Activated naive CD4-positive, alpha-beta T cell treated with anti-CD3 and anti-CD28 coated beads for 36 hours (primary cell): ENCODE measurements around the gene PC. TPM values are rescaled to one million over a fixed set of nuclear protein-coding genes. Genes with fewer than 3 reads are reported as not detected.
A peak's percentile ranks its signal among the peaks of the same experiment; 100 is the strongest.
"Not testable (repeated sequence)": the region's sequence is repeated elsewhere in the genome, so short reads cannot be mapped to it uniquely, and the experiment has no call there.

Source experiments
- CTCF ChIA-PET: fragments of 350-600 bp; sonication (Branson Sonifier 250); formaldehyde crosslinking; loops from one replicate; lab custom pipeline; 2021; ENCODE audit warnings: antibody characterized with exemption; lab: Charles Lee
- DNase-seq: peaks from one replicate; pipeline ENCODE4 v3.0.0-alpha.2; 2020
- H3K27ac Mint-ChIP-seq: one replicate; pipeline ENCODE4 v1.8.0; 2021; ENCODE audit warnings: mild to moderate bottlenecking, mixed read lengths
- H3K27me3 Mint-ChIP-seq: one replicate; pipeline ENCODE4 v1.8.0; 2021; ENCODE audit warnings: low read depth, mixed read lengths
- H3K36me3 Mint-ChIP-seq: one replicate; pipeline ENCODE4 v1.8.0; 2021; ENCODE audit warnings: low read depth, mixed read lengths
- H3K4me1 Mint-ChIP-seq: one replicate; pipeline ENCODE4 v1.8.0; 2021; ENCODE audit warnings: low read depth, mixed read lengths
- H3K4me3 Mint-ChIP-seq: one replicate; pipeline ENCODE4 v1.8.0; 2021; ENCODE audit warnings: mild to moderate bottlenecking, moderate library complexity, mixed read lengths
- H3K9me3 Mint-ChIP-seq: one replicate; pipeline ENCODE4 v1.8.0; 2021; ENCODE audit warnings: mixed read lengths
- intact Hi-C: fragments of 100-400 bp; cut with micrococcal nuclease; formaldehyde crosslinking; loops from one replicate; pipeline ENCODE4 v1.15.1; 2023
- total RNA-seq, 2 experiments: library from RNA; stranded (reverse); gene quantifications; one replicate each; pipeline ENCODE4 v1.2.3, GENCODE V29; 2021

The PC gene
- total RNA-seq, 2 experiments from 2014 or later, result 8.0 to 9.4 TPM

GRCh38 chr11:66842896-66843775, 115.0 kb downstream of the PC start, which contains the start of gene RCE1:
Gene RCE1, plus strand, starts transcription at chr11:66843441. Its CDS starts 15 bp downstream, at chr11:66843456.
- Mint-ChIP-seq H3K27me3 (no peaks in the 10 kb centered on the region), H3K4me3 (peak within 1 kb of the TSS; percentile 87), H3K4me1 (peaks cover 47% of the 10 kb centered on the region), H3K36me3 (peaks cover 21% of the 10 kb centered on the region), H3K27ac (peak within 1 kb of the TSS; percentile 90), H3K9me3 (no peaks in the 10 kb centered on the region)
- peak; percentile 91 for DNase-seq
- intact Hi-C loops, result loop anchor here (1.0 to 5.0 kb wide), 7 partner anchors 13 to 276 kb away; partner anchors contain the start of genes KDM2A, PC and RBM14
- CTCF ChIA-PET, result interaction anchor here (1.2 to 1.8 kb wide), 3 partner anchors 10 to 133 kb away, joined by 3 to 5 read pairs (median 4); no protein-coding TSS in a partner anchor

- CTCF ChIA-PET, result interaction anchor here (1.2 to 1.8 kb wide), 3 partner anchors 9 to 133 kb away, joined by 3 to 5 read pairs (median 4); no protein-coding TSS in a partner anchor
- intact Hi-C loops, result loop anchor here (2.0 to 5.0 kb wide), 2 partner anchors 40 to 116 kb away; partner anchors contain the start of gene PC
- no peak for DNase-seq
- Mint-ChIP-seq H3K4me3 (peak overlapping the region; percentile 87), H3K4me1 (peaks cover 47% of the 10 kb centered on the region), H3K36me3 (peaks cover 21% of the 10 kb centered on the region), H3K27me3 (no peaks in the 10 kb centered on the region), H3K9me3 (no peaks in the 10 kb centered on the region), H3K27ac (peak overlapping the region; percentile 86)
Observed at GRCh38 chr11:66842501-66842895, 115.7 kb downstream of the PC start.

GRCh38 chr11:66841861-66842260, 116.3 kb downstream of the PC start:
- intact Hi-C loops, result loop anchor here (2.0 to 5.0 kb wide), 2 partner anchors 40 to 117 kb away; partner anchors contain the start of gene PC
- CTCF ChIA-PET, result interaction anchor here (0.6 to 1.8 kb wide), 3 partner anchors 40 to 1029 kb away, joined by 4 to 5 read pairs (median 4); no protein-coding TSS in a partner anchor
- Mint-ChIP-seq H3K9me3 (no peaks in the 10 kb centered on the region), H3K4me3 (peak overlapping the region; percentile 87), H3K36me3 (peaks cover 21% of the 10 kb centered on the region), H3K27ac (peak overlapping the region; percentile 86), H3K4me1 (peaks cover 47% of the 10 kb centered on the region), H3K27me3 (no peaks in the 10 kb centered on the region)
- DNase-seq, result no peak

- Mint-ChIP-seq H3K27me3 (no peaks in the 10 kb centered on the region), H3K9me3 (no peaks in the 10 kb centered on the region), H3K27ac (peak overlapping the region; percentile 86), H3K4me3 (peak overlapping the region; percentile 11), H3K4me1 (peaks cover 47% of the 10 kb centered on the region), H3K36me3 (peaks cover 21% of the 10 kb centered on the region)
- CTCF ChIA-PET, result interaction anchor here (1.1 to 1.3 kb wide), 2 partner anchors 9 to 162 kb away, joined by 3 to 6 read pairs; partner anchors contain the start of gene RBM4B
- intact Hi-C loops, result loop anchor here (5.0 kb wide), 1 partner anchor 42 kb away; no protein-coding TSS in a partner anchor
- DNase-seq, result no peak
Observed at GRCh38 chr11:66840317-66841091, 117.7 kb downstream of the PC start.

GRCh38 chr11:66835768-66836405, 122.3 kb downstream of the PC start:
- no peak for DNase-seq
- intact Hi-C loops, result loop anchor here (2.0 kb wide), 1 partner anchor 257 kb away; no protein-coding TSS in a partner anchor
- H3K36me3 Mint-ChIP-seq, result peaks cover 7% of the 10 kb centered on the region
- CTCF ChIA-PET, result interaction anchor here (6.6 kb wide), 1 partner anchor 140 kb away, joined by 35 read pairs; no protein-coding TSS in a partner anchor
- no peak overlapping the region for H3K4me3 Mint-ChIP-seq
- no peaks in the 10 kb centered on the region for H3K9me3 Mint-ChIP-seq
- peak overlapping the region; percentile 1 for H3K27ac Mint-ChIP-seq
- H3K27me3 Mint-ChIP-seq, result no peaks in the 10 kb centered on the region
- peaks cover 19% of the 10 kb centered on the region for H3K4me1 Mint-ChIP-seq

GRCh38 chr11:66834943-66835342, 123.2 kb downstream of the PC start:
- Mint-ChIP-seq H3K27me3 (no peaks in the 10 kb centered on the region), H3K4me1 (peaks cover 9% of the 10 kb centered on the region), H3K36me3 (no peaks in the 10 kb centered on the region), H3K9me3 (no peaks in the 10 kb centered on the region), H3K27ac (no peak overlapping the region), H3K4me3 (no peak overlapping the region)
- DNase-seq, result no peak
- CTCF ChIA-PET, result interaction anchor here (0.9 to 6.6 kb wide), 8 partner anchors 122 to 161 kb away, joined by 3 to 35 read pairs (median 4); no protein-coding TSS in a partner anchor
- intact Hi-C loops, result loop anchor here (1.0 to 2.0 kb wide), 3 partner anchors 141 to 256 kb away; no protein-coding TSS in a partner anchor

- Mint-ChIP-seq H3K9me3 (no peaks in the 10 kb centered on the region), H3K4me3 (no peak overlapping the region), H3K36me3 (no peaks in the 10 kb centered on the region), H3K4me1 (peaks cover 6% of the 10 kb centered on the region), H3K27ac (no peak overlapping the region), H3K27me3 (no peaks in the 10 kb centered on the region)
- intact Hi-C loops, result loop anchor here (1.0 to 2.0 kb wide), 3 partner anchors 140 to 256 kb away; no protein-coding TSS in a partner anchor
- no peak for DNase-seq
- CTCF ChIA-PET, result interaction anchor here (0.5 to 6.6 kb wide), 10 partner anchors 111 to 379 kb away, joined by 3 to 35 read pairs (median 4); no protein-coding TSS in a partner anchor
Observed at GRCh38 chr11:66834539-66834845, 123.7 kb downstream of the PC start.

GRCh38 chr11:66824573-66824972, 133.6 kb downstream of the PC start:
- intact Hi-C loops, H3K9me3 Mint-ChIP-seq, H3K36me3 Mint-ChIP-seq, DNase-seq, H3K27me3 Mint-ChIP-seq, H3K4me1 Mint-ChIP-seq, H3K4me3 Mint-ChIP-seq, H3K27ac Mint-ChIP-seq, CTCF ChIA-PET: not testable (repeated sequence)

GRCh38 chr11:66823700-66824099, 134.5 kb downstream of the PC start:
- H3K9me3 Mint-ChIP-seq, result no peaks in the 10 kb centered on the region
- intact Hi-C loops, result no loop called here
- H3K27ac Mint-ChIP-seq, result no peak overlapping the region
- CTCF ChIA-PET, result no interaction called here
- H3K36me3 Mint-ChIP-seq, result no peaks in the 10 kb centered on the region
- H3K4me1 Mint-ChIP-seq, result no peaks in the 10 kb centered on the region
- H3K4me3 Mint-ChIP-seq, result no peak overlapping the region
- no peak for DNase-seq
- no peaks in the 10 kb centered on the region for H3K27me3 Mint-ChIP-seq

GRCh38 chr11:66820901-66821300, 137.3 kb downstream of the PC start:
- no peak overlapping the region for H3K4me3 Mint-ChIP-seq
- no peak overlapping the region for H3K27ac Mint-ChIP-seq
- H3K9me3 Mint-ChIP-seq, result no peaks in the 10 kb centered on the region
- no peak for DNase-seq
- no peaks in the 10 kb centered on the region for H3K4me1 Mint-ChIP-seq
- no peaks in the 10 kb centered on the region for H3K27me3 Mint-ChIP-seq
- peaks cover 2% of the 10 kb centered on the region for H3K36me3 Mint-ChIP-seq
- intact Hi-C loops, result no loop called here
- CTCF ChIA-PET, result no interaction called here

GRCh38 chr11:66820381-66820780, 137.8 kb downstream of the PC start:
- H3K27ac Mint-ChIP-seq, result no peak overlapping the region
- no peak overlapping the region for H3K4me3 Mint-ChIP-seq
- no peaks in the 10 kb centered on the region for H3K9me3 Mint-ChIP-seq
- no peaks in the 10 kb centered on the region for H3K27me3 Mint-ChIP-seq
- no peak for DNase-seq
- H3K36me3 Mint-ChIP-seq, result peaks cover 2% of the 10 kb centered on the region
- CTCF ChIA-PET, result no interaction called here
- H3K4me1 Mint-ChIP-seq, result no peaks in the 10 kb centered on the region
- intact Hi-C loops, result no loop called here
